HG03521 (cell line): ENCODE results near the gene SENP7.
"Not testable (repeated sequence)": the region's sequence is repeated elsewhere in the genome, so short reads cannot be mapped to it uniquely, and the experiment has no call there.

Experiments used
- ATAC-seq: cut with Tn5 transposase; IDR thresholded peaks from one replicate; pipeline ENCODE4 v1.9.1; 2021; ENCODE audit warnings: mild to moderate bottlenecking, moderate library complexity; ENCODE audit not compliant: unreplicated experiment

The SENP7 gene

GRCh38 chr3:101512646-101513418 lies at the start of gene SENP7:
TSS of gene SENP7 (minus strand) at chr3:101513212. CDS start at chr3:101513130, 82 bp downstream.
- peak; percentile 54 for ATAC-seq

- ATAC-seq, result peak; percentile 100
Observed at GRCh38 chr3:101561630-101562328, 48.8 kb upstream of the SENP7 start, which contains the start of gene TRMT10C. TSS of gene TRMT10C (plus strand) at chr3:101561868. CDS start at chr3:101564782, 2,914 bp downstream.

- no peak for ATAC-seq
Observed at GRCh38 chr3:101556064-101556463, 43.1 kb upstream of the SENP7 start.

GRCh38 chr3:101553381-101553780 lies 40.4 kb upstream of the SENP7 start:
- ATAC-seq, result not testable (repeated sequence)

- not testable (repeated sequence) for ATAC-seq
Observed at GRCh38 chr3:101551359-101552081, 38.5 kb upstream of the SENP7 start.

GRCh38 chr3:101549473-101549872 lies 36.5 kb upstream of the SENP7 start:
- no peak for ATAC-seq

- no peak for ATAC-seq
Observed at GRCh38 chr3:101548527-101549105, 35.6 kb upstream of the SENP7 start.

- ATAC-seq, result no peak
Observed at GRCh38 chr3:101544161-101544850, 31.3 kb upstream of the SENP7 start.

GRCh38 chr3:101542957-101543356 lies 29.9 kb upstream of the SENP7 start:
- no peak for ATAC-seq

GRCh38 chr3:101536955-101537354 lies 23.9 kb upstream of the SENP7 start:
- ATAC-seq, result not testable (repeated sequence)

GRCh38 chr3:101536266-101536665 lies 23.3 kb upstream of the SENP7 start:
- ATAC-seq, result no peak

- no peak for ATAC-seq
Observed at GRCh38 chr3:101535221-101535620, 22.2 kb upstream of the SENP7 start.

GRCh38 chr3:101533603-101533968 lies 20.6 kb upstream of the SENP7 start:
- no peak for ATAC-seq

GRCh38 chr3:101532783-101533602 lies 20.0 kb upstream of the SENP7 start:
- no peak for ATAC-seq

GRCh38 chr3:101531473-101532086 lies 18.6 kb upstream of the SENP7 start:
- ATAC-seq, result no peak

GRCh38 chr3:101530686-101531047 lies 17.7 kb upstream of the SENP7 start:
- no peak for ATAC-seq

- ATAC-seq, result no peak
Observed at GRCh38 chr3:101529816-101530685, 17.0 kb upstream of the SENP7 start.

GRCh38 chr3:101527906-101528305 lies 14.9 kb upstream of the SENP7 start:
- no peak for ATAC-seq
